Measurements from ENCODE around the gene PTPRZ1. TPM values are rescaled to one million over a fixed set of nuclear protein-coding genes. Genes with fewer than 3 reads are reported as not detected.

Gene PTPRZ1
- total RNA-seq, 4 donors from 2014 or later, result 3.5 to 26.4 (median 11.0) TPM

DNA sequence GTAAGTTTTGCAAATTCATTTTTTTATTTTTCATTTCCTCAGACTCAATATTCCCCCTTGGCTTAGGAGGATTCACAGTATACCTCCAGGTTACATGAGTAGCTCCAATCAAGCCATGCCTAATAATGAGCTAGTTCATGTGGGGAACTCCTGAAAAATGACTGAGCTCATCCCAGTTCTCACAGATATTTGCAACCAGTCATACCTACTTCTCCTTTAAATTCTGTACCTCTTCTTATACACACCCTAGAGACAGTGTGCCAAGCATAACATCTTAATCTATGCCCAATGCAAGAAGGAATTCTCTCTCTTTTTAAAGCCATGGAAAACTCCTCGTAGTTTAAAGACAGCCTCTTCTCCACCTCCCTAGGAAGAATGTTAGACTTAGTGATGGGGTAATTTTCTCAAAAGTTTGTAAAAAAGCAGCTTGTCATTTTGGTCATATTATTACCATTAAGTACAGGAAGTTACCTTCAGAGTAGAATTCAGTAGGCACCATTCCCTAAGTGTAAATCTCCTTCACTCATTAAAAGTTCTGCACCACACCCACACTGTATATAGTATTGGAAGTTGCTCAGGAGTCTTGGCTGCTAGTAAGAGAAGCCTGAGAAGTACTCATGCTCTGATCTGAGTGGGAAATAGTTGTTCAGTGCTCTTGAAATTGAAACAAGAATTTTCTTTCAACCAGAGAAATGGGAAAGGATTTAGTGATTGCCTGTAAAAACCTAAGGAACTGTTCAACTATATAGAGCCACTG, 72.7 kb downstream of the PTPRZ1 start:
- no peaks in the 10 kb centered on the region for H3K9me3 ChIP-seq
- WGBS, 2 donors, result 52 to 68% methylated on average over 1 of the region's 1 CpG
- H3K36me3 ChIP-seq, result no peaks in the 10 kb centered on the region
- H3K4me1 ChIP-seq, result no peaks in the 10 kb centered on the region
- no peak for DNase-seq (ENCODE audit: low spot score in 2 of 2)
- H3K4me3 ChIP-seq, result no peak overlapping the region
- TF ChIP-seq EP300 (IDR thresholded peaks at IDR 0.05) (no peak), POLR2A (IDR thresholded peaks at IDR 0.05) (no peak)
- TF ChIP-seq, protein P1, sequence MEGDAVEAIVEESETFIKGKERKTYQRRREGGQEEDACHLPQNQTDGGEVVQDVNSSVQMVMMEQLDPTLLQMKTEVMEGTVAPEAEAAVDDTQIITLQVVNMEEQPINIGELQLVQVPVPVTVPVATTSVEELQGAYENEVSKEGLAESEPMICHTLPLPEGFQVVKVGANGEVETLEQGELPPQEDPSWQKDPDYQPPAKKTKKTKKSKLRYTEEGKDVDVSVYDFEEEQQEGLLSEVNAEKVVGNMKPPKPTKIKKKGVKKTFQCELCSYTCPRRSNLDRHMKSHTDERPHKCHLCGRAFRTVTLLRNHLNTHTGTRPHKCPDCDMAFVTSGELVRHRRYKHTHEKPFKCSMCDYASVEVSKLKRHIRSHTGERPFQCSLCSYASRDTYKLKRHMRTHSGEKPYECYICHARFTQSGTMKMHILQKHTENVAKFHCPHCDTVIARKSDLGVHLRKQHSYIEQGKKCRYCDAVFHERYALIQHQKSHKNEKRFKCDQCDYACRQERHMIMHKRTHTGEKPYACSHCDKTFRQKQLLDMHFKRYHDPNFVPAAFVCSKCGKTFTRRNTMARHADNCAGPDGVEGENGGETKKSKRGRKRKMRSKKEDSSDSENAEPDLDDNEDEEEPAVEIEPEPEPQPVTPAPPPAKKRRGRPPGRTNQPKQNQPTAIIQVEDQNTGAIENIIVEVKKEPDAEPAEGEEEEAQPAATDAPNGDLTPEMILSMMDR (IDR thresholded peaks at IDR 0.05), result no peak
- no peaks in the 10 kb centered on the region for H3K27me3 ChIP-seq
- H3K27ac ChIP-seq, result no peak overlapping the region

DNA sequence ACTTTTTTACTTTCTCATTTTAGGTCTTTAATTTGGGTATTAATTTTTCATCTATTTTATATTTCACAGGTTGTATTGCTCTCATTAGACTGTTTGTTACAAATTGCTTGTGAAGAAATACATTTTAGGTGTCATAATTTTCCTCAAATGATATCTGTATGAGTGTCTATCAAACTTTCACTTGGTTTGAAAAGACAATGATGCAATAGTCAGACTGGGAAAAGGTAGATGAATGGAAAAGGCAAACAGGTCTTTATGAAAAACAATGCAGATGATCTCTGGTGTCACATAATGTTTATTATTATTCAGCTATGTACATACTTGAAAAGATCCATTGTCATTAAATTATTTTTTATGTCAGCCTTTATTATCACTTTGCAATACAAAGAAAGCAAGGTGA, 80.2 kb downstream of the PTPRZ1 start:
- H3K4me1 ChIP-seq, result no peaks in the 10 kb centered on the region
- H3K36me3 ChIP-seq, result no peaks in the 10 kb centered on the region
- H3K9me3 ChIP-seq, result no peaks in the 10 kb centered on the region
- H3K27me3 ChIP-seq, result no peaks in the 10 kb centered on the region
- H3K27ac ChIP-seq, result no peak overlapping the region
- TF ChIP-seq EP300 (IDR thresholded peaks at IDR 0.05) (no peak), POLR2A (IDR thresholded peaks at IDR 0.05) (no peak)
- TF ChIP-seq, protein P1 (IDR thresholded peaks at IDR 0.05), result no peak
- no peak for DNase-seq (ENCODE audit: low spot score in 2 of 2)
- no peak overlapping the region for H3K4me3 ChIP-seq

- no peak for DNase-seq (ENCODE audit: low spot score in 2 of 2)
- Histone ChIP-seq H3K4me3 (no peak overlapping the region), H3K4me1 (no peaks in the 10 kb centered on the region), H3K36me3 (no peaks in the 10 kb centered on the region), H3K27ac (no peak overlapping the region), H3K27me3 (no peaks in the 10 kb centered on the region), H3K9me3 (no peaks in the 10 kb centered on the region)
- WGBS, 2 donors, result 72 to 74% methylated on average over 5 of the region's 5 CpGs
- TF ChIP-seq EP300 (IDR thresholded peaks at IDR 0.05) (no peak), POLR2A (IDR thresholded peaks at IDR 0.05) (no peak)
- TF ChIP-seq, protein P1 (IDR thresholded peaks at IDR 0.05), result no peak
Measured at GRCh38 chr7:121953601-121954000, 80.6 kb downstream of the PTPRZ1 start.

DNA sequence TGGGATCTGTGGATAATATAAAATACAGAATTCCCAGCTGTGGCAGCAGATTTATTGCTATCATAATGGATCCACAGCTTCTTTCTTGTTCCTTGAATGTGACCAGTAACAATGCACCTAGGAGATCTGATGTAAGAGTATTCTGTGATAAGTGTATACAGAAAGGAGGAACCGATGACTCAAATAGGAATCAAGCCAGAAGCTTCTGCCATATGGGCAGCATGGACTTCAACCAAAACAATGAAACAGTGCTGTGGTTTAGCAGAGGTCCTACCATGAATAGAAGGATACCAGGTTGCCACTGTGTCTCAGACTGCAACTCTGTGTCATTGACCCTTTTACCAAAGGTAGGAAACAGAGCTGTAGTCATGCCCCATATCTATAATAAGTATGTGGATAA, 81.8 kb downstream of the PTPRZ1 start:
- Histone ChIP-seq H3K4me3 (no peak overlapping the region), H3K27ac (no peak overlapping the region), H3K4me1 (no peaks in the 10 kb centered on the region), H3K9me3 (no peaks in the 10 kb centered on the region), H3K27me3 (no peaks in the 10 kb centered on the region), H3K36me3 (no peaks in the 10 kb centered on the region)
- DNase-seq (ENCODE audit: low spot score in 2 of 2), result no peak
- 82 to 94% methylated on average over 1 of the region's 1 CpG for WGBS, 2 donors
- no peak for TF ChIP-seq POLR2A (IDR thresholded peaks at IDR 0.05)
- TF ChIP-seq EP300 (IDR thresholded peaks at IDR 0.05), result no peak
- TF ChIP-seq, protein P1 (IDR thresholded peaks at IDR 0.05), result no peak

DNA sequence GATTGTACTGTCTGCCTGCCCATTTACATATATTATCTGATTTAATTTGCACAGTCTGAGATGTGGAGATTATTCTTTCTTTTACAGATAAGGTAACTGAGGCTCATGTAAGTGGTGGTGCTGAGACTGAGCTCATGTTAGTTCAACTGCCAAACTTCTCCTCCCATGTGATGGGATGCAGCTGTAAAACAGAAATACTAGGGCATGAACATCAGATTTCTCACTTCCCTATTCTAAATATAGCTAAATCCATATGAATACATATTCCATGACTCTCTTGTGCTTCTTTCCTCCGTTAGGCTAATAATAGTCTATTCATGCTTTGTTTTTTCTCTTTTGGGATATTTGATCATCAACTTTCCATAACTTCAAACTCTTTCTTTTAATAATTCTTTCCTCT, 84.7 kb downstream of the PTPRZ1 start:
- no peaks in the 10 kb centered on the region for H3K9me3 ChIP-seq
- no peaks in the 10 kb centered on the region for H3K4me1 ChIP-seq
- H3K4me3 ChIP-seq, result no peak overlapping the region
- no peak for DNase-seq (ENCODE audit: low spot score in 2 of 2)
- no peaks in the 10 kb centered on the region for H3K27me3 ChIP-seq
- H3K36me3 ChIP-seq, result no peaks in the 10 kb centered on the region
- 10 to 11% methylated on average over 1 of the region's 1 CpG for WGBS, 2 donors
- TF ChIP-seq POLR2A (IDR thresholded peaks at IDR 0.05) (no peak), EP300 (IDR thresholded peaks at IDR 0.05) (no peak)
- TF ChIP-seq, protein P1 (IDR thresholded peaks at IDR 0.05), result no peak
- H3K27ac ChIP-seq, result no peak overlapping the region
